Superior temporal gyrus (tissue), 1 donor: ENCODE measurements around the gene DQX1.

Experiments
- DNase-seq: peaks from one replicate; pipeline ENCODE4 v3.0.0-alpha.2; 2016; ENCODE audit errors: extremely low spot score

Gene DQX1

DNA sequence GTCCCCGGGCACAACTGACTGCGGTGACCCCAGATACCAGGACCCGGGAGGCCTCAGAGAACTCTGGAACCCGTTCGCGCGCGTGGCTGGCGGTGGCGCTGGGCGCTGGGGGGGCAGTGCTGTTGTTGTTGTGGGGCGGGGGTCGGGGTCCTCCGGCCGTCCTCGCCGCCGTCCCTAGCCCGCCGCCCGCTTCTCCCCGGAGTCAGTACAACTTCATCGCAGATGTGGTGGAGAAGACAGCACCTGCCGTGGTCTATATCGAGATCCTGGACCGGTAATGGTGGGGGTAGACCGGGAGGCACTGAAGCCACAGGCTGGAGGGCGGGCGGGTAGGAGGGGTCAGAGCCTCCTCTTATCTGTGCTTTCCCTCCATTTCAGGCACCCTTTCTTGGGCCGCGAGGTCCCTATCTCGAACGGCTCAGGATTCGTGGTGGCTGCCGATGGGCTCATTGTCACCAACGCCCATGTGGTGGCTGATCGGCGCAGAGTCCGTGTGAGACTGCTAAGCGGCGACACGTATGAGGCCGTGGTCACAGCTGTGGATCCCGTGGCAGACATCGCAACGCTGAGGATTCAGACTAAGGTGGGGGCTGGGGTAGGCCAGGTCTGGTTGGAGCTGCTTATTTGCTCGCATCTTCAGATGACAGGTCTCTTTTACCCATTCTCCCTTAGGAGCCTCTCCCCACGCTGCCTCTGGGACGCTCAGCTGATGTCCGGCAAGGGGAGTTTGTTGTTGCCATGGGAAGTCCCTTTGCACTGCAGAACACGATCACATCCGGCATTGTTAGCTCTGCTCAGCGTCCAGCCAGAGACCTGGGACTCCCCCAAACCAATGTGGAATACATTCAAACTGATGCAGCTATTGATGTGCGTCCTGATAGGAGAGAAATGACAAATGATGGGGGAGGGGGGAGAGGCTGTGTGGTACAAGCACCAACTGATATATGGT lies 4.5 kb upstream of the DQX1 start:
- DNase-seq: no peak

GRCh38 chr2:74529357-74530238 lies 3.6 kb upstream of the DQX1 start, which contains the start of the genes AUP1 and HTRA2:
Gene AUP1 (minus strand): TSS chr2:74529706. CDS start chr2:74529629, 77 bp downstream.
Gene HTRA2 (plus strand): TSS chr2:74529933. CDS start chr2:74530007, 74 bp downstream.
- peak; percentile 99 for DNase-seq

GRCh38 chr2:74528600-74529356 lies 2.7 kb upstream of the DQX1 start:
- DNase-seq: no peak

DNA sequence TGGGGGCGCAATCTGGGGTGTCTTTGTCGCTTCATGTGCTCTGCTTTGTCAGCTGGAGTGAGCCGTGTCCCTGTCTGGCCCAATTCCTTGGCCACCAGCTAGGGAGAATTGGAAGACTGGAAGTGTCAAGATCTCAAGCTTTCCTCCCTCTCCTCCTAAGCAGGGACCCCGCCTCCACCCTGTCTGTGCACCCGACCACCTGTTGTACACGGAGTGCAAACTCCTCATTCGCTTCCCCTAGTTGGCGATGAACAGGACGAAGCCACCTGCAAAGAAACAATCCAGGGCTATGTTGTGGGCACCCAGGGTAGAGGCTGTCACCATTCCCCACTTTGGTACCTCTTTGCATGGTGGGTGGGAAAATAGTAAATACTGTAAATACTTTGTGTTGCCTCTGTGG lies 1.7 kb upstream of the DQX1 start:
- no peak for DNase-seq

DNA sequence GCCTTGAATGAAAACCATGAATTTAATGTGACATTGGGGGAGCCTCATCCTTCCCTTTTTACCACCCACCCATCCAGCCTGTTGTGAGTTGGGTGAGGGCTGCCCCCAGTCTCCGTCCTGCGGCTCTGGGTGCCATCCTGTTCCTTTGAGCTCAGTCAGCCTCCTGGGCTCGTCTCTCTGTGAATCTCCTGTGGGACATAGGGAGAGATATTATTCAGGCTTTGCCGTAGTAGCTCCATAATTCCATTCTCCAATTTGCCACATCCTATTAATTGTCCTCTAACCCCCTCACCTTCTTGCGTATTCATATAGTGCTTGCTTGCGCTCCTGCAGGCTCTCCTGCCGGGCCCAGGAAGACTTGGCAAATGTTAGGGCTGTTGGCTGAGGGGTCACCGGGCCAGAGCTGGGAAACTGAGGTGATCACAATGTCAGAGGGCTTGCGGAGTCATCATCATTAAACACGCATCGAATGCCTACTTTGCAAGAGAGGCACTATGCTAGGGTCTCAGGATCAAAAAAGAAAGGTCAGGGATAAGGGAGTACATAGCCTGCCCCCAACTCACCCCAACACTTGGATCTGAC lies 709 bp upstream of the DQX1 start:
- no peak for DNase-seq

DNA sequence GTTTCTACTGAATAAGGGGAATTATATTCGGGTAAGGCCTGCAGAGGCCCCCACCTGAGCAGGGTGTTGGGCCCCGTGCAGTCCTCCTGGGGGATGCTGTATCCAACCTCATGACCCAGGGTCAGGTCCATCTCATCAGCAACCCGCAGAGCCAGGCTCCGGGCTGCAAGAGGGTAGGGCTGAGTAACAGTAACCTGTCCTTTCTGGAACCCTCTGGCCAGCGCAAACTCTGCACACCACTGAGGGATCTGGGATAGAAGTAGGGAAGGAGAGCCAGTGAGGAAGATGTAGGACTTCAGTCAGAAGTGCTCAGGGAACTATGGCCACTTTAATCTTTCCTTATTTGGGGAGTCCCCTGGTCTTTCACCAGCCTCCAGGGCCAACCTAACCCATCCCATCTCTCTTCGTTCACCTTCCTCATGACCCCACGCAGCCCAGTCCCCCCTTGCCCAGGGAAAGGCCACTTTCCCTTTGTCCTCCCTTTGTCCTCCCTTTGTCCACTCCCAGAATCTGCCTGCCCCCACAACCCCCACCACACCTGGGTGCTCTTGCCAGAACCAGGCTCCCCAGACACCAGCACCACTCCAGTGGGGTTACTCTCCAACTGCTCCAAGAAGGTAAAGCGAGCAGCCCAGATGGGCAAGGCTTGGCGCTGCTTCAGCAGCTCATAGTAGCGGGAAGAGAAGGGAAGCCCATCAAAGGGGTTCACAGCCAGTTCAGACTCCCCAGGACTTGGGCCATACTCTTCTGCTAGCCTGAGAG lies 895 bp downstream of the DQX1 start:
- DNase-seq: no peak

GRCh38 chr2:74524005-74524404 lies 2.0 kb downstream of the DQX1 start:
- DNase-seq: no peak

DNA sequence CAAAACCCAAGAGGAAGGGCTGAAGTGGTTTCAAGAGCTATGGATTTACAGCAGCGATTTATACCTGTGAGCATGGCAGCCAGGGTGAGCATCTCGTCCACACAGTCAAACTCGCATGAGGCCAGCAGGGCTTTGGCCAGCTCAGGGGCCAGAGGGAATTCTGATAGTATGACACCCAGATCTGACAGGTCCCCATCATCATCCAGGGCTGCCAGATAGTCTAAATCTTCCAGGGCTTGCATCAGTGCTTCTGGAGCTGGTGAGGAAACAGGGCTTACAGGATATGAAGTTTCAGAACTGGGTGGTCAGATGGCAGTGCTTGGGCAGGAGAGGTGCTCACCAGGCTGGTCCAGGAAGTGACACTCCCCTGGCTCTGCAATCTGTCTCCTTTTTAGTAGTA lies 3.5 kb downstream of the DQX1 start:
- DNase-seq: no peak

DNA sequence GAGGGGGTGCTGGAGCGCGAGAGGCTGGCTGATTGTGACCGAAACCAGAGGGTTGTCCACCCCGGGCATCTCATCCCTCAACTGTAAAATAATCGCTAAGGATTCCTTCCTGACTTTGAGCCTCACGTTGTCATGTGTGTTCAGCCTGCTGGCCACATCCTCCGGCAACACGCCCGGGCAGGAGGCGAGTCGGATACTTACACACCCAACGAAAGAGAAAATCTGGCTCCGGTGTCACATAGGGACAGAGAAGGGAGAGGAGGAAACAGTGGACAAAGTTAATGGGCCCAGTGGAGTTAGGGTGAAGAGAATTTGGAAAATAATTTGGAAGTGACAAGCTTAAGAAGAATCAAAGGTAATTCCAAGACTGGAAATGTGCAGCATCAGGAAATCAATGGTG lies 9.4 kb downstream of the DQX1 start:
- no peak for DNase-seq

GRCh38 chr2:74515981-74516633 lies 9.9 kb downstream of the DQX1 start:
- no peak for DNase-seq

DNA sequence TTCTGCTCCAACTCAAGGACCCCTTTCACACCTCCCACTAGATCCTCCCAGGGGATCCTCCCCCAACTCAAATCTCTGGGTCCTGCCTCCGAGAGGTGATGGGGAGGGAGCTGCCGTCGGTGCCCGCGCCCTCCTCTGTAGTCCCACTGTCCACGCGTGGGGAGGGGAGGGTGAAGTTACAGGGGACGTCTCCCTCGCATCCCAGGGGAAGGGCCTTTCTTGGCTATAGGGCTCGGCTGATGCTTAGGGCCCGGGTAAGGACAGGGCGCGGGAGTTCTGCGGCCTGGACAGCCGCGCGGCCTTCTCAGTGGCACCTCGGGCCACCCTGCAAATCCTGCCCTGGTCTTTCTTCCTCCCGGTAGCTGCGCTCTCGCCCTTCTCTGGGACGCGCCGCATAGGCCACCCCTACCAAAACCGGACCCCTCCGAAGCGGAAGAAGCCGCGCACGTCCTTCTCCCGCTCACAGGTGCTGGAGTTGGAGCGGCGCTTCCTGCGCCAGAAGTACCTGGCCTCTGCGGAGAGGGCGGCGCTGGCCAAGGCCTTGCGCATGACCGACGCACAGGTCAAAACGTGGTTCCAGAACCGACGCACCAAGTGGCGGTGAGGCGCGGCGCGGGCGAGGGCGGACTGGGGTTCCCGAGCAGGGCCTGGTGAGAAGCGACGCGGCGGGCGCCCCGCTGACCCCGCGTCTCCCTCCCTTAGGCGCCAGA lies 10.6 kb downstream of the DQX1 start:
- DNase-seq: no peak

DNA sequence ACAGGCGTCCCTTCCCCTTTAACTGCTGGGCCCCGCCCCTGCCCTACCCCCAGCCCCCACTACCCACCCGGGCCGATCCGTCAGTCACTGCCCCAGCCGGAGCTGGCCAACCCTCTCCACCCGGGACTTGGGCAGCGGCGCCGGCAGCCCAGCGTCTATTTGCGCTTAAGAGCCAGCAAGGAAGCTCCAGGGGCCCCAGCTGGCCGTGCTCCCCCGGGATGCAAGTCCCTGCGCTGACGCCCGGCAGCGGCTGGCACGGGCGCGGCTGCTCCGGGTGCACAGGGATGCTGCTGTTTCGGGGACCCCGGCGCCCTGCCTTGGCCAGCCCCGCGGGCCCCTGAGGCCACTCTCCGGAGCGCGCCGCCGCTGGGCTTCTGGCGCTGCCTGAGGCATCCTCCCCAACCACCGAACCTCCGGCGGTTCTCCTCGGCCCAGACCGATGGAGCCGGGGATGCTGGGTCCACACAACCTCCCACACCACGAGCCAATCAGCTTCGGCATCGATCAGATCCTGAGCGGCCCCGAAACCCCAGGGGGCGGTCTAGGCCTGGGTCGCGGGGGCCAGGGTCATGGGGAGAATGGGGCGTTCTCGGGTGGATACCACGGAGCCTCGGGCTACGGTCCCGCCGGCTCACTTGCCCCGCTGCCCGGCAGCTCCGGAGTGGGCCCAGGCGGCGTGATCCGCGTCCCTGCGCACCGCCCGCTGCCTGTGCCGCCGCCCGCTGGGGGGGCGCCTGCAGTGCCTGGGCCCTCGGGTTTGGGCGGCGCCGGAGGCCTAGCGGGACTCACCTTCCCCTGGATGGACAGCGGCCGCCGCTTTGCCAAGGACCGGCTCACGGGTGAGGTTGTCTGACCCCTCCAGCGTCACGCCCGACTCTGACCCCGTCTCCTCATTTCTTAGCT lies 11.4 kb downstream of the DQX1 start, which contains the start of gene TLX2:
Gene TLX2 (plus strand): TSS at position 83 of the 903 bp plus-strand sequence. CDS start 357 bp downstream, at position 440.
- DNase-seq: no peak

- DNase-seq: no peak
These were observed 12.2 kb downstream of the DQX1 start for GRCh38 chr2:74513605-74514367.

DNA sequence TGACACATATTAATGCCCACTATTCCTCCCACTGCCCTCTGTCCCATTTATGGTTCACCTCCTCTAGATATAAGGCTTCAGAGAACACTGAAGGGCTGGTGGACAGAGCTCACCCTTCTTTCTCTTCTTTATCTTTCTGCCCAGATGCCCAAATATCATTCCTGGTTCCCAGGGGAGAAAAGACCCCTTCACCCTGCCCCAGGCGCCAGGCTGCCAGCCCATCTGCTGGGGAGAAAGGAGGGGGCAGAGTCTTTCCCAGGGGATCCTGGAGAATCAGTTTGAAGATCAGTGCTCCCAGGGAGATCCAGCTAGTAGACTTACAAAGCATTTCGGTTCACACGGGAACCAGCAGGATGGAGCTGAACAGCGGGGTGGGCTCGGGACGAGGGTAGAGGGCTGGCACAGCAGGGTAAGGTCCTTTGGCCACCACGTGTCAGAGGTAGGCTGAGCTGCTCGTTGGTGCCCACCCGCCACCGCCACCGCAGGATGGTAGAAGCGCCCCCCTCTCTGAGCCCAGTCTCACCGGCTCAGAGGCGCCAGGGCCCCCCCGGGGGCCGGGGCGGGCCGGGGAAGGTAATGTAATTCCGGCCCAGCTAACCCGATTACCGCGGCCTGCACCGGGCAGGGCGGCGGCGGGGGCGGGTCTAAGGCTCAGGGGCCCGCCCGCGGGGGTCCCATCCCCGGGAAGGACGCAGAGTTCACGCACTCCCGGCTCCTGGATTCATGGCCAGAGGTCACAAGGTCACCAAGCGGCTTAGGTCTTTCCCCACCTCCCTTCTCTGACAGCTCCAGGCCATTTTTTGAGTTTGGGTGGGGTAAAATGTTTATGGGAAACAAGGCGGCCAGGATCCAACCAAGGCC lies 13.1 kb downstream of the DQX1 start:
- DNase-seq: no peak

- no peak for DNase-seq
These were observed 14.7 kb downstream of the DQX1 start for GRCh38 chr2:74511104-74511989.
